GM21526 (cell line): ENCODE measurements around the gene SYNJ1.

ENCODE experiments used
- ATAC-seq: cut with Tn5 transposase; IDR thresholded peaks from one replicate; pipeline ENCODE4 v1.9.1; 2021; ENCODE audit warnings: moderate library complexity; ENCODE audit not compliant: unreplicated experiment, low FRiP score

The SYNJ1 gene

DNA sequence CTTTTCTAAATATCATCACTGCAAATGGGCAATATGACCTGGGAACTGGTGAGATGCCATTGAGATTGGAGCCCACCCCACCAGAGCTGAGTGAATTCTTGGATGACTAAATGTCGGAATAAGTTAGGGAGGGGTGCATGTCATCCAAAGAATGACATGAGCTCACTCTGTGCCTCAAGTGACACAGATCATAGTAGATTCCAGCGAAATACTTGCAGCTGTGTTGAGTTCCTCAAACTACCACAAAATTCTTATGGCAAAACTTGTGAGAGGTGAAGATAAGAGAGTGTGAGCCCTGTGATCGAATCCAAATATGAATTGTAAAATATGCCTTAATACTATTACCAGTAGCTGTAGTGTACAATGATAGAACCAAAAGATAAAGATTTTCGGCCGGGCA, 140.2 kb downstream of the SYNJ1 start:
- ATAC-seq: no peak

DNA sequence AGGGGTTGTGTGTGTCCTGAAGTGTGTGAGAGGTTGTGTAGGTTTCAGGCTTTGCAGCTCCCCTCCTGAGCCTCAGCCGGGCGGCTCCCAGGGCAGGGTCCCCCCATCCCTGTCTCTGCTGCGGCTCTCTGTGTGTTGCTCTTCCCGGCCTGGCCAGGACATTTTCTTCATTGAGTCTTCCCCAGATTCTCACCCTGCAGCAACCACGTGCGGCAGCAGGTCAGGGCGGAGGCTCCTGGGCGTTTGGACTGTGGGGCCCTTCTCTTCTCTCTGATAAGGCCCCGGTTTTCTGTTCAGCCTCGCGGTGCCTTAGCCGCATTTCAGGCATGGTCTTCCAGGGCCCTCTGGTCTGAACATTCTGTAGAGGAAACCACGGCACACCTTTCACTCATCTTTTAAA, 140.7 kb downstream of the SYNJ1 start:
- ATAC-seq: no peak

DNA sequence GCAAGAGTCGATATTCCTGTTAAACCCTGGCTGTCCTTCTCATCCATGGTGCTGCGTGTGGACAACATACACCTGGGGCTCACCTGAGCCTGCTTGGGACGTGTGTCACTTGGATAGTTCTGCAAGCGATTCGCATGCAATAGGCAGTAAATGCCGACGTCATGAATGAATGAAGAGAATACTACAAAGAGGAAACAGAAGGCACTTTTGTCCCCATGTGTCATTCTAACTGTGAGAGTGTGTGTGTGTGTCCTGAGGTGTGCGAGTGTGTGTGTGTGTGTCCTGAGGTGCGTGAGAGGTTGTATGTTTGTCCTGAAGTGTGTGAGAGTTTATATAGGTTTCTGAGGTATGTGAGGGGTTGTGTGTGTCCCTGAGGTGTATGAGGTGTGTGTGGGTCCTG, 141.8 kb downstream of the SYNJ1 start:
- no peak for ATAC-seq

DNA sequence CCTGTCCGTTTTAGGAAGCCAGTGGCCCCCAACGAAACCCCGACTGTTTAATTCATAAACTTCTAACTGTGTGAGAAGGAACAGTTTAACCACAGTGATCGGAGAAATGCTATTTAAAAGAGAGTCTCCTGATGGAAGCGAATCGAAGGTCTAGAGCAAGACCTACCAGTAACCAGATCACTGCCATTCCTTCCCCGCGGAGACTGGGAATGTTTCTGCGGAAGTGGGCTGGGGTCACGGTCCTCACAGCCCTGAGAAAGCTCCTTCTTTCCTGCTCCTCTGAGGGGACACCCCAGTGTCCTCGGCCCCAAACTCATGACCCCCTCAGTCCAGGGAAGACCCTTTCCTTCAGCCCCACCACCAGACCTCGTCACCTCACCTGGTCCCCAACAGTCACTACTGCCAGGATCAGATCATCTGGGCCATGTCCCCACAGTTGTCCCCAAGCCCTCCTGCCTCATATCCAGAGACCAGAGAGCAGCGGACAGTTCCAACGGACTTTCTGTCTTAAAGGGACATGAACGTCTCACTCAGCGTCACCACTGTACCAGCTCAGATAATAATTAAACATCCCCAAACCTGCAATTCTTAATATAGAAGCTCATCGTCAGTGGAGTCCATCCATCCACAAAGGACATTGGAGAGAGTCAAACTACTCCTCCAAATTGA, 142.6 kb downstream of the SYNJ1 start, which contains the start of gene TCP10L:
Gene TCP10L (minus strand): TSS at position 482 of the 669 bp plus-strand sequence. CDS start 1,219 bp downstream, outside the sequence.
- ATAC-seq: no peak

DNA sequence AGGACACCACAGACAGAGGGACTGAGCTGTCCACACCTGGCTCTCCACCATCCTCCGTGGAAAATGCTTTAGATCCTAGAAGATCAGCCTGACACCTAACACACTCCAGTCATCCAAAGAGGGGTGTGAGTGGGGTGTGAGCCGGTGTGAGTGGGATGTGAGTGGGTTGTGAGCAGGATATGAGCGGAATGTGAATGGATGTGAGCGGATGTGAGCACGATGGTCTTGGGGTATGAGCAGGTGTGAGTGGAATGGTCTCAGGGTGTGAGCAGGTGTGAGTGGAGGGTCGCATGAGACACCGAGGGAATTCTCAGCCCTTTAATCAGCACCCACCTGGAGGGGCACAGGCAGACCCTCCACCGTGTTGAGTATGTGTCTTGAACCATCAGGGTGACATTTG, 143.3 kb downstream of the SYNJ1 start:
- ATAC-seq: no peak

DNA sequence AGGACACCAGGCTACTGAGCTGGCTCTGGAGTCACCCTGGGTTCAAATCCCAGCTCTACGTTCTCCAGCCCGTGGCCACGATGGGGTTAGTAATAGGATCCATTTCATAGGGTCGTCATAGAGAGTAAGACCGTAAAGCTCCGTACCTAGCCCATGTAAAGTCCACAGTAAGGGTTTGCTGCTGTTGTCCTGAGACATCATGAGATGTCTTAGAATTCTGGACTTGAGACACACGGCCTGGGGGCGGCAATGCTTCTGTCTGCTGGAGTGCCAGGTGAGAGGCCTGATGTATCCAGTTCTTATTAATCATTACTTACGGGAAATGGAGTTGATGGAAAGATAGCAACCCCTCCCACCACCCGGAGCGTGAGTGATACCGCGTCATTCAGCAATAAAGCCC, 146.1 kb downstream of the SYNJ1 start:
- no peak for ATAC-seq

DNA sequence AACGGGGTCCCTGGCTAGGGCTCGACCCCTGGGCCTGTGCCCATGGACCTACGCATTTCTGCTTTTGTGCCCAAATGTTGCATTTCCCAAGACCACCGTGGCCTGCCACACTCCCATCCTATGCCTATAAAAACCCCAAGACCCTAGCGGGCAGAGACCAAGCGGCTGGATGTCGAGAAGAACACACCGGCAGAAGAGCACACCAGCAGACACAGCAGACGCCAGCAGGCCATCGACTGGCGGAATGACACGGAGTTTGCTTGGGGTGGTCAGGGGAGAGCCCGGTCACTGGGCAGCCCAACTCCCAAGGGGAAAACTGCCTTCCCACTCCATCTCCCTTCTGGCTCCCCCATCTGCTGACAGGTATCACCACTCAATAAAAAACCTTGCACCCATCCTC, 146.9 kb downstream of the SYNJ1 start:
- ATAC-seq: no peak
